Measurements from ENCODE around the gene UBASH3A. TPM values are rescaled to one million over a fixed set of nuclear protein-coding genes. Genes with fewer than 3 reads are reported as not detected.
A peak's percentile ranks its signal among the peaks of the same experiment; 100 is the strongest.

UBASH3A gene
- total RNA-seq, 1 experiment from 2014 or later = not detected

DNA sequence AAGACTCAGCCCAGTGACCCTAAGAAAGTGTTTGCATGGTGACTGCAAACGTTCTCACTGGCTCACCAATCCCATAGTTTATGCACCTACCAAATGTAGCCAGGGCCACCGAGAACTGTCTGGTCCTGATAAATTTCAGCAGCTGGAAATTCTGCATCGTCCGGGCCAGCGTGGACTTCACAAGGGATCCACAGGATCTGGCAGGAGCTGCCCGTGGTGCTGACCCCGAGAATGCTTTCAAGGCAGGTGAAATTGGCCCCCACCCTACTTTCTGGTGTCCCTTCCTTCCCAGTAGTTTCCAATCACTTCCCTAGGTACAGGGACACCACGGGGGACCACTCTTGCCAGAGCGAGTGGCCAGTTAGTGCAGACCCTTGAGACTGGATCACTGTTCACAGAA lies 26.2 kb downstream of the UBASH3A start:
- no peak for DNase-seq (ENCODE audit: low read depth)

DNA sequence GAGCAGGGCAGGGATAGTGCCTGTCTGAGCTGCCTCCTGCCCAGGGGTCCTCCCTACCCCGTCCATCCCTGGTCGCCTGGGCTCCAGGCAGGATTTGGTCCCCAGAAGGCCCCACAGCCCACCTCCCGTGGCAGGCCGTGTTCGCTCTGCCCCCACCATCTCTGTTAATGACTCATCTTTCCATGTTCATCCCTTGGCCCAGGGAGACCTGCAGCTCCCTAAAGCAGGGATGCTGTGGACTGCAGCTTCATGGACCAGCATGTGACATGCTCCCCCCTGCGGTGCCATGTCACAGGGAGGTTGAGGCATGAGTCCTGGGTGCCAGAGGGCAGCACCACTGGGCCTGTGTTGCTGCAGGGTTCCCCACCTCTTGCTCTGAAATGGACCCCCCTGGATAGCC lies 26.8 kb downstream of the UBASH3A start:
- DNase-seq (ENCODE audit: low read depth) = no peak

DNA sequence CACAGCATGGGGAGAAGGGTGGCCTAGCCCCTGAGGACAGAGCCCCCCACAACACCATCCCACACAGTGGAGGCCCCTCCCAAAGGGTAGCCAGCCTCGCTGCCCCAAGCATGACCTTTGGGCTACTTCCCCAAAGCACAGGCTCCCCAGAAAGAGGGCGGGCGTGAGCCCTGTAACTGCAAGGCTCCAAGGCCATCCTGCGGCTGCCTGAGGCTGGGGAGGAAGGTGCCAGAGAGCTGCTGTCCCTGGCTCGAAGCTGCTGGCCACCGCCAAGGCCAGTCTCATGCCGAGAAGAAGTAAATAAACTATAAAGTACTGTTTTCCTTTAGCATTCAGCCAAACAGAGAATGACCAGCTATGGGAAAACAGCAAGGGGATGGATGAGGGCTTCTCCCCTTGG lies 27.5 kb downstream of the UBASH3A start:
- no peak for DNase-seq (ENCODE audit: low read depth)

DNA sequence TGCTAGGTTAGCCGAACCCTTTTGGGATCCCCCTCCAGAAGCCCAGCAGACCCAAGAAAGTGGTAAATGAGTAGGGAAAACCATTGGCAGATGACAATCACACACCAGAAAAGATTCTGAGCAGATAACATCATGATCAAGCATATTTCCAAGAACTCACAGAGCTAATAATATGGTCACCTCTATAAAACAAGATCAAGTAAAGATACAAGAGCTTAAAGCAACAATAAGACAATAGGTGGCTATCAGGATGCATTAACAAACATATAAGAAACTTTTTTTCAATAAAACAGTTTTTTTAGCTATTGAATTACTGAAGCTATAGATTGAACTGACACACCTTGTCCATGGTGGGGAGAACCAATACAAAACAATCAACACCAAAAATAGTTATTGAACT lies 29.0 kb downstream of the UBASH3A start:
- no peak for DNase-seq (ENCODE audit: low read depth)

DNA sequence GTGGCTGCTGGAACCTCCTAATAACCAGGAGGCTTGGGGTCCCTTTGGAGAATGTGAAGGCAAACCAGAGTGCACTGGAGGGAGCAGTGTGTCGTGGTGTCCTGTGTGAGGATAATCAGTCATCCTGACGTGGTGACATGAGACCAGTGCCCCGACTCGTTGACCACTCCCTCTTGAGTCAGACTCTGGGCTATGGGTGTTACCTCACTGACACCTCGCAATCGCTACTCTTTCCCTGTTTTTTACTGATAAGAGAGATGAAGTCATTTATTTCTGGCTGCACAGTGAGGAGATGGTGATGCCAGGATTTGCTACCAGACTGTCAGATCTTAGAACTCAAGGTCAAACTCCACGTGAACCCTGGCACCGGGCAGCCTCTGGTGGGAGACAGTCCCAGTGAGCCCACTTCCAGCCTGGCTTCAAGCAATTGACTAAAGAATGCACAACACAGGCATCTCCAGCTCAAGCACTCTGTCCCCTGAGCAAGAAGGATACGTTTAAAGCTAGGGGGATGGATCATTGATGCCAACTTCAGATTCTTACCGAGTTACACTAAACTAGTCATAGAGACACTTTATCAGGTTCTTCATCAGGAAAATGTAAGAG lies 30.3 kb downstream of the UBASH3A start:
- peak; percentile 42 for DNase-seq (ENCODE audit: low read depth)

DNA sequence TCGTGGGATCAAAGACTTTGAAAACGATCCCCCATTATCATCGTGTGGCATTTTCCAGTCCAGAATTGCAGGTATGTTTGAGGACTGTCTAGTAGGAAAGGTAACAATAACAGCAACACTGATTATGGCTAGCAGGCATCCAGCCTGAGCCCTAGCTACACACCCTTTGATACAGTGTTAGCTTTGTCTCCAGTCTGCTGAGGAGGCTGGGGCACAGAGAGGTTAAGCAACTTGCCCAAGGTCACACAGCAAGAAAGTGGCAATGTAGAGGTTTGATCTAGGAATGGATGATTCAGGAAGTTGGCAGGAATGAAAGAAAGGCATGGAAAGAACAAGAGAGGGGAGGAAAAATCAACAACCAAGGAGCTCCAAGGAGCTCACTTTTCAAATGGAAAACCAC lies 31.2 kb downstream of the UBASH3A start:
- no peak for DNase-seq (ENCODE audit: low read depth)

DNA sequence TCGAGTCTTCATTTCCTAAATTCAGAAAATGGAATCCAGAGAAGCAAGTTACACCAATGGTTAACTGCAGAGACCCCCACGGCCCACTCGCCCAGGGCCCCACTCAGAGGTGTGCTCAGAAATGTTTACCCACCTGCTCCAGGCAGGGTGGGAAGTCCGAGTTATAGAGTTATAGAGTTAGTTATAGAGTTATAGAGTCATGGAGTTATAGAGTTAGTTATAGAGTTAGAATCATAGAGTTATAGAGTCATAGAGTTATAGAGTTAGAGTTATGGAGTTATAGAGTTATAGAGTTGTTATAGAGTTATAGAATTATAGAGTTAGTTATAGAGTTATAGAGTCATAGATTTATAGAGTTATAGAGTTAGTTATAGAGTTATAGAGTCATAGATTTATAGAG lies 31.7 kb downstream of the UBASH3A start:
- DNase-seq (ENCODE audit: low read depth) = no peak

DNA sequence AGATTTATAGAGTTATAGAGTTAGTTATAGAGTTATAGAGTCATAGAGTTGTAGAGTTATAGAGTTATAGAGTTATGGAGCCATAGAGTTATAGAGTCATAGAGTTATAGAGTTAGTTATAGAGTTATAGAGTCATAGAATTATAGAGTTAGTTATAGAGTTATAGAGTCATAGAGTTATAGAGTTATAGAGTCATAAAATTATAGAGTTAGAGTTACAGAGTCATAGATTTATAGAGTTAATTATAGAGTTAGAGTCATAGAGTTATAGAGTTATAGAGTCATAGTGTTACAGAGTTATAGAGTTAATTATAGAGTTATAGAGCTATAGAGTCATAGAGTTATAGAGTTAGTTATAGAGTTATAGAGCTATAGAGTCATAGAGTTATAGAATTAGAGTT lies 32.1 kb downstream of the UBASH3A start:
- DNase-seq (ENCODE audit: low read depth) = no peak

DNA sequence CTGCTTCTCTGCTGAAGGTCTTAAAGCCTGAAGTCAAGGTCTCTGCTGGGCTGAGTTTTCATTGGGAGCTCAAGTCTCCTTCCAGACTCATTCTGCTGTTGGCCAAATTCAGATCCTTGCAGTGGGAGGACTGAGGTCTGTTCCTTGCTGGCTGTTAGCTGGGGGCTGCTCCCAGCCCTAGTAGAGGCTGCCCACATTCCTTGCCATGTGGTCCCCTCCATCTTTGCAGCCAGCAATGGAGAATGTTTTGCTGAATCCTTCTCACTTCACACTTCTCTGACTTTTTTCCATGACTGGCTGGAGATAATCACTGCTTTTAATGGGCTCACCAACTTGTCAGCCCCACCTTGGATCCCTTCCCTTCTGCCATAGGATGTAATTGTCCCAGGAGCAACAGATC lies 33.2 kb downstream of the UBASH3A start:
- DNase-seq (ENCODE audit: low read depth) = no peak

DNA sequence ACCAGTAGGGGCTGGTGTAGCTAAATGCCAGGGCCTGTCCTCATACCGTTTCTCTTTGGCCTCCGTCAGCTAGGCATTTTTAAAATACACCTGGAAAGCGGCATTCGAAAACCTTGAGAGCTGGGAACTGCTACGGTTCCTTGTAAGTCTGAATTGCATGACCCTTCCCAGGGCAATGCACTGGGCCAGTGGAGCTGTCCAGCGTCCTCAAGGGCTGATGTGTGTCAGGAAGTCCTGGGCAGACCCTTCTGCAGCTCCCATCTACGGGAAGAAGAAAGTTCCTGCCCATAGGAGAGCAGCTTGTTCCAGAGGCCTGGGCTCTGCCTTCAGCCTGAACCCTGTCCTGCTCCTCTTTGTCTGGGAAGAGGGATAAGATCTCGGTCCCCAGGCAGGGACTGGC lies 34.1 kb downstream of the UBASH3A start:
- DNase-seq (ENCODE audit: low read depth) = no peak

DNA sequence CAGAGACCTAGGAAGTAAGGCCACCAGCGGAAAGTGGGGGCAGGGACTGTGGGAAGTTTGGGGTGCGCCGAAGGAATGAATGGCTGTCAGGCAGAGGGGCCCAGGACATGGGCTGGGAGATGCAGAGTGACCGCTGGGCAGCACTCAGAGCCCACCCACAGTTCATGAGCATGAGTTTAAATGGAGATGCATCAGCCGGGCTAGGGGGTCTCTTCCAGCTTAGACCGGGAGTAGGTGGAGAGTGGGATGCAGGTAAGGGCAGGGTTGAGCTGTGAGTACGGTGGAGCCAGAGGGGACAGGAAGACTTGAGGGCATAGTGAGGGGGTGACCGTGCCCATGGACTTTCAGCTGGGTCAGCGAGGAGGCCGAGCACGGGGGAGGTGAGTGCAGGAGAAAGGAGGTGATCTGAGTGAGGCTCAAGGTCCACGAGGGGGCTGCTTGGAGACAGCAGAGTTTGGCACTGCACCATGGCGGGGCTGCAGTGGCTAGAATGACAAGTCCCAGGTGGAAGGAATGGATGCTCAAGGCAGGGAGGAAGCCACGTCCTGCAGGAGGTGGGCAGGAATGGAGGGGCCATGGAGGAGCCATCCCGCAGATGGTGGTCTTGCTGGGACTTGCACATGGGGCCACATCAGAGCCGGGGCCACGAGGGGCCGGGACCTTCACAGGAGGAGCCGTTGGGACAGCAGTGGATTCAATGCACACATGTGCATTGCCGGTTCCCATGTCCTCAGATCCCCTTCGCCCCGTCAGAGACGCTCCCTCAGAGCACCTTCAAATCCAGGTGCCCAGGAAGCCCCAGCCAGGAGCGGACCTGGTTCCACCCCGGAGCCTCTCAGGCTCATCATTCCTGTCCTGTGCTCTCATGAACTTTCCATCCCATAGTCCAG lies 34.9 kb downstream of the UBASH3A start:
- DNase-seq (ENCODE audit: low read depth) = no peak

DNA sequence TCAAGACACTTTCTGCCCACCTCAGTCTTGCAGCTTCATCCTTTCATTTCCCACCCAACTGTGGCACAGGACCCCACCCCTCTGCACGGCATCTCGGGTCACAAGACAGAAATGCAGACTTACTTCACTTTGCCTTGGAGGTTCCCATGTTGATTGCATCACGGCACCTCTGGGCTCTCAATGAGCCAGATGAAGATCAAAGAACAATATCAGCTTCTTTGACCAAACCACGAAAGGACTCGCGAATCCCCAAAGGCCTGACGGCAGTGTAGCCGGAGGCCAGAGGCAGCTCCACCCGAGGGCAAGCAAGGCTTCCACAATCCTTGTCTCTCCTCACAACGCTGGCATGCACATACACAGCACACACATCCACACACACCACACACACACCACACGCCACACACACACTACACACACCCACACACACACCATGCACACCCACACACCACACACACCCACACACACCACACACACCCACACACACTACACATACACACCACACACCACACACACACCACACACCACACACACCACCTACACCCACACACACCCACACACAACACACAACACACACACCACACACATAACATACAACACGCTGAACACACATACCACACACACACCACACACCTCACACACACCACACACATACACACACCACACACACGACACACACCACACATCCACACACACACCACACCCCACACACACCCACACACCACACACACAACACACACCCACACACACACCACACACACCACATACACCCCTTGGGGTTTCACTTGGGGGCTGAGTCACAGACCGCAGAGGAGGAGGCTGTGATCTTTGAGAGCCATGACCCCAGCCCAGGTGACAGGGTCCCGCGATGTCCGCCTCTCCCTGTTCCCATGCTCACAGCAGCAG lies 35.8 kb downstream of the UBASH3A start:
- no peak for DNase-seq (ENCODE audit: low read depth)

DNA sequence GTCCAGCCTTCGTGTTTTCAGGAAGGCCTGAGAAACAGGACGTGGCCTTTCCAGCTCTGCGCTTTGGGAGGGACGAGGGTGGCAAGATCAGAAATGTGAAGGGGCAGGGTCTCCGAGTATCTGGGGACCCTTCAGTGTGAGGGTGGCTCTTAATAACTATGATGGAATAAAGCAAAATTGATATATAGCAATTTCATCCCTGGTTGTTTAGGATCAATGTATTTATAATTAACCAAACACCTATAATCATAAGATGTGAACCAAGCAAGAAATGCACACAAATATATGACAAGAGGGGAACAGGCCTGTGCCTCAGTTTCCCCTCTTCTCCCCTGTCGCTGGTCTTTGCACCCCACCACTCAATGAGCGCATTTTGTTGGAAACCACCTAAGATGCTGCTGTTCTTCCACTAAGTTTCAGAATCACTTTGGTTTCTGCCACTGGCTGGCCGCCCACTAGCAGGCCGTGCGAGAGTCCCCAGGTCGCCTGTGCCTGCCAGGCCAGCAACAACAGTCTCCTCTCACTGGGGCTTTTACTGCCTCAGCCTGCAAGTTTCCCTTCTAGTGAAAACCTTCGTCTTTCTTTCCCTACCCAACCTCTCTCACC lies 36.6 kb downstream of the UBASH3A start:
- DNase-seq (ENCODE audit: low read depth) = no peak

DNA sequence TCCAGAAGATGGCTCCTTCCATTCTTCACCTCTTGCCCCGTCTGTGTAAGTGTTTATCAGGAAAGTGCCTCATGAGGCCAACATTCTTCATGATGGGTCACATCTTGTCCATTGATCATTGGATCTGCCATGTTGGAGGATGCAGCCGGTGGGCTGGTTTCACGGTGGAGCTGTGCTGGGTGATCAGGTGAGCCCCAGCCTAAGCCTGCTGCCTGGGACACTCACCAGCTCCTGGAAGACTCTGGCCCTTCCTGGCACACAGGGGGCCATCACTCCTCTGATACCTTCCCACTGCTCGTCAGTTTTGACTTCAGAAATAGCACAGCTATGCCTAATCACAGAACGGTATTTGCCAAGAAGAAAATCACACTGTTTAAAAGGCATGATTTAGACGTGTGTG lies 38.3 kb downstream of the UBASH3A start:
- DNase-seq (ENCODE audit: low read depth) = no peak

DNA sequence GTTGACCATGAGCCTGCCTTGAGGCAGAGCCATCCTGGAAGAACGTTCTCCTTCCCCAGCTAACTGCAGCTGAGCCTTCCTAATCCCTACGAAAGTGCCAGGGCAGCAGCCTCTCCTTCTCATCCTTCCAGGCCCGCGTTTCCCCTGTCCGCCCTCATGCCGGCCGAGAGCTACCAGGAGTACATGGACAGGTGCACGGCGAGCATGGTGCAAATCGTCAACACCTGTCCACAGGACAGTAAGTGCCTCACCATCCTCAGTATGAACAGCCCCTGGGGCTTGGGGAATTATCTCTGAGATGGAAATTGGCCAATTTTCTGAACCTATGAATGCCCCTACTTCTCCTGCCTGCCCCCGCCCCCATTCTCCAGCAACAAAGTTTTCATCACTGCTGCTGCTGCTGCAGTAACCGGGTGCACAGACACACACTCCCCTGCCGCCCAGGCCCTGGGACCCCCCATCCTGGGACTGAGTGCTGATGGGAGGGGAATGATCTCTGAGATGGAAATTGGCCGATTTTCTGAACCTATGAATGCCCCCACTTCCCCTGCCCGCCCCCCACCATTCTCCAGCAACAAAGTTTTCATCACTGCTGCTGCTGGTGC lies 39.6 kb downstream of the UBASH3A start:
- DNase-seq (ENCODE audit: low read depth) = no peak

DNA sequence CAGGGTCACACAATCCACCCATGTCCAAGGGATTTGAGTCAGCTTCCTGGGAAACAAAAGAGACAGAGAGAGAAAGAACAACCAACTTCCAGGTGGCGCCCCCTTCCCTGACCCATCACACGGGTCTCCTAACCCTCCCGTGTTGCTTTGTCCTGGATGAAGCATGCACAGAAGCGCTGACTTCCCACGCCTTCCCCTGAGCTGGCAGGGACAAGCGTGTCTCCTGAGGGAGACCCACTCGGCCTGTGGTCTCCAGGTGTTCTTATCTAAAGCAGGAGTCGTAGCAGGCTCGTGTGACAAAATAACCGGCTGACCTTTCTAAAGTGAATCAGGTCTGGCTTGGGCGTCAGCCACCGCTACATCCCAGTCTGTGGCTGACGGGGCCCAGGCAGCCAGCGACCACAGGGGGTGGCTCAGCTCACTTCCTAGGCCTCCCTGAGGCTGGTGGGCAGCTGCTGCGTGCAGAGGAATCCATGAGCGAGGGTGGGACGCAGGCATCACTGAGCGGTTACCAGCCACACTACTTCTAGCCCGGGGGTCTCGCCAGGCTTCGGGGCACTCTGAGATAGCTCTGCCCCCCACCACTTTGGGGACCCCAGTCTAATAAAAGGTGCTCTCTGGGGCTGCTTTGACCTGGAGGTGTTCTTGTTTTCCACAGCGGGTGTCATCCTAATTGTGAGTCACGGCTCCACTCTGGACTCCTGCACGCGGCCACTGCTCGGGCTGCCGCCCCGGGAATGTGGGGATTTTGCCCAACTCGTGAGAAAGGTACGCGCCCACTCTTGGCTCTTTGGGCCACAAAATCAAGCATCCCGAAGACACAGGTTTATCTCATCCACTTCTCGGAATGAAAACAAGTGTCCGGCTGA lies 40.4 kb downstream of the UBASH3A start:
- DNase-seq (ENCODE audit: low read depth) = peak; percentile 46

DNA sequence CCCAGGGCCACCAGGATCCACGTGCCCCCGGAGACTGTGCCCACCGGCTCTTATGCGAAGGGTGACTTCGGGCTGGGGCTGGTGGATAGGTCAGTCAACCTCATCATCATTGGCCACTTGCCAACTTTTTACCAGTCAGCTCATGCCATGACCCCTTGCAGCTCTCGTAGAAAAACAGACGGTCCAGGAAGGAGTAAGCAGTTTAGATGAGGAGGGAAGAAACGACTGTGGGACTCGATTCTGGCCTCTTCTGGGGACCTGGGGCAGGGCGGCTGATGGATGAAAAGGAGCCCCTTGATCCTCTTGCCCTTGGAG lies 41.0 kb downstream of the UBASH3A start:
- DNase-seq (ENCODE audit: low read depth) = no peak

DNA sequence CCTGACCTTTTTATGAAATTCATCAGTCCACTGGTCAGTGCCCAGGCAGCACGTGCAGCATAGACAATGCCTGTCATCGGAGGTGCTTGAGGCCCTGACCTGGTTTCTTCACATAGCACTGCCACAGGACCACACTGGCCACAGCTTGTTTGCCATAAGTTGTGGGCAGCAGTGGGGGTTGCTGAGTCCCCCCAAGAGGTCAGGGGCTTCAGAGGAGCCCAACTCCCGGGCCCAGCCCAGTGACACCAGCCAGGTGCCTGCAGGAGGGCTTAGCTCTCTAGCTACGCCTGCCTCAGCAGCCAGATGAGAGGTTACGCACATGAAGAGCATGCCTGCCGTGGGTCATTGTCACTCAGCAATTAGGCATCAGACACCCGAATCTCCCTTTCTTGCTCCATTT lies 41.6 kb downstream of the UBASH3A start:
- no peak for DNase-seq (ENCODE audit: low read depth)

DNA sequence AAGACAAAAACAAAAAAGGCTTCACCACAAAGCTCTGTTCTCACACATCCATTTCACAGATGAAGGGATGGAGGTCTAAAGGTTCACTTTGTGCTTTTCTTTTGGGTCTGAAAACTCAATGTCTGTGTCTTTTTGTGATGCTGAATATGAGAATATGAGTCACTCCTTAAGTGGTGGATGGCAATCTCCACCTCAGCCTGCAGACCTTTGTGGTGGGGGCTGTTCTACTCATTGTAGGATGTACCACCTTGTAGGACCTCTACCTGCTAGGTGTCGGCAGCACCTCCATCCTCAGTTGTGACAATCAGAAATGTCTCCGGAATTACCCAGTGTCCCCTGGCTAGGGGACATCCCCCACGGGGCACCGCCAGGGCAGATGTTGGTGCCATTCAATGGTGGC lies 42.8 kb downstream of the UBASH3A start:
- no peak for DNase-seq (ENCODE audit: low read depth)

DNA sequence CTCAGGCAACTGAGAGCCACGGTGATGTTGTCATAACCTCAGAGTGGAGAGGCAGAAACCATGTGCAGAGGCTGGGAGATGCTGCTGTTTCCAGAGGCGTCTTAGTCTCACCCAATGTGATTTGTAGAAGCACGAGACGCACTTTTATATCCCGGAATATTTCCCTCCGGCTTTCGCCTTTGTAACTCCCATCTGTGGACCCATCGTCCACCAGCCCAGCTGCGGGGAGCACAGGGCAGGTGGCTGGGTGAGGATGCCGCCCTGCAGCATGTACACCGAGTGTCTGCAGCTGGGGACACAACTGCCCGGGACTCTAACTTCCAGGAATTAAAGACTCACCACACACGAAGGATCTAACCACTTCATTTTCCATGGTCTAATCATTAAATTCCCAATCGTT lies 43.5 kb downstream of the UBASH3A start:
- no peak for DNase-seq (ENCODE audit: low read depth)

DNA sequence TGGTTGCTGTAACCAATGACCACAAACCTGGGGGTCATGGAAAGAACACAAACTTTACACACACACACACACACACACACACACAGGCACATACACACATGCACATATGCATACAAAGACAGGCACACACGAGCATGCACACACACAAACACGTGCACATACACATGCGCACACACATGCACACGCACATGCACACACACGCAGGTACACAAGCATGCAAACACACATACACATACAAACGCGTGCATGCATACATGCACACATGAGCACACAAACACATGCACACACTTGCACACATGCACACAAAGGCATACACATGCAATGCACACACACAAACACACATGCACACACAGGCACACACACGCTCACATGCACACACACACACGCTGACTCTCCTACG lies 44.0 kb downstream of the UBASH3A start:
- no peak for DNase-seq (ENCODE audit: low read depth)

Measured in Daoy (cell line).